Measurements from ENCODE around the gene CKS2. TPM values are rescaled to one million over a fixed set of nuclear protein-coding genes. Genes with fewer than 3 reads are reported as not detected.

Gene CKS2
- total and polyA plus RNA-seq, 2 of the 8 experiments (the other 6 are each of a cell fraction or from before 2014, with no cell fraction given), result 337 to 689 TPM

- TF ChIP-seq CHD7 (IDR thresholded peaks at IDR 0.05; ENCODE audit: insufficient replicate concordance, low read length) (no peak), TCF12 (IDR thresholded peaks at IDR 0.05; ENCODE audit: low read depth, low read length) (peak; percentile 80; the same call in 1 of the 2 replicates), KDM4A (IDR thresholded peaks at IDR 0.05; ENCODE audit: low read depth, low read length, severe bottlenecking) (no peak), EGR1 (IDR thresholded peaks at IDR 0.05; ENCODE audit: borderline replicate concordance, low read depth, low read length) (no peak), CBX5 (IDR thresholded peaks at IDR 0.05; ENCODE audit: low read depth, low read length) (no peak), CHD2 (IDR thresholded peaks at IDR 0.05; ENCODE audit: low read length) (no peak), RAD21 (IDR thresholded peaks at IDR 0.05 in 1 of 2, conservative IDR thresholded peaks at IDR 0.05 in 1 of 2; ENCODE audit: low read depth in 2 of 2, low read length in 2 of 2) (no peak), ZNF274 (IDR thresholded peaks at IDR 0.05; ENCODE audit: borderline replicate concordance, extremely low read depth, low read length) (no peak), PHF8 (conservative IDR thresholded peaks at IDR 0.05; ENCODE audit: low read depth, low read length) (no peak), YY1 (IDR thresholded peaks at IDR 0.05; ENCODE audit: low read depth, low read length) (no peak)
These were observed 15.6 kb upstream of the CKS2 start (continued) for GRCh38 chr9:89295400-89295799.

Data from H1 (cell line).